Measurements from ENCODE around the gene RRAS2. TPM values are rescaled to one million over a fixed set of nuclear protein-coding genes. Genes with fewer than 3 reads are reported as not detected.

The RRAS2 gene
- total RNA-seq, 1 donor from 2014 or later = 102 TPM

DNA sequence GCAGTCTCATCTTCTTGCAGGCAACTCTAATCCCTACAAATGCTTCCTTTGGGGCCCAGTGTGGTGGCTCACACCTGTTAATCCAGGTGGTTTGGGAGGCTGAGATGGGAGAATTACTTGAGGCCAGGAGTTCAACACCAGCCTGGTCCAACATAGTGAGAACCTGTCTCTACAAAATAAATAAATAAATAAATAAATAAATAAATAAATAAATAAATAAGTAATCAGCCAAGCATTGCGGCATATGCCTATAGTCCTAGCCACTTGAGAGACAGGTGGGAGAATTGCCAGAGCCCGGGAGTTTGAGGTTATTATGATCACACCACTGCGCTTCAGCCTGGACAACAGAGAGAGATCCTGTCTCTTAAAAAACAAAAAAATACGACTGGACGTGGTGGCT is 34.1 kb upstream of the RRAS2 start:
- H3K36me3 ChIP-seq (ENCODE audit: control insufficient read depth, insufficient read depth, low read length) = no peaks in the 10 kb centered on the region
- no peak for DNase-seq (ENCODE audit: low read depth)
- no peaks in the 10 kb centered on the region for H3K27me3 ChIP-seq (ENCODE audit: control insufficient read depth, insufficient read depth, low read length)
- no peak overlapping the region for H3K4me3 ChIP-seq (ENCODE audit: low read depth, low read length)
- no peak for TF ChIP-seq CTCF (IDR thresholded peaks at IDR 0.05; ENCODE audit: insufficient read depth, low read length, poor library complexity, severe bottlenecking)

DNA sequence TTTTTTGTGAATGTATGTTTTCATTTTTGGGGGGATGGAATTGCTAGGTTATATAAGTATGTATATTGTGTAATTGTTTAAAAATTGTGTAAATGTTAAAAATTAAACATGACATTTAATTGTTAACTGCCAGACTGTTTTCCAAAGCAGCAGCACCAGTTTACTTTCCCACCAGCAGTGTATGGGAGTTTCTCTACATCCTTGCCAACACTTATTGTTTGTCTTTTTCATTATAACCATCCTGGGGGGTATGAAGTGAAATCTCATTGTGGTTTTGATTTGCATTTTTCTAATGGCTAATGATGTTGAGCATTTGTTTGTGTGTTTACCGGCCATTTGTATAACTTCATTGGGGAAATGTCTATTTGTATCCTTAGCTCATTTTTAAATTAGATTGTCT is 31.7 kb upstream of the RRAS2 start:
- TF ChIP-seq CTCF (IDR thresholded peaks at IDR 0.05; ENCODE audit: insufficient read depth, low read length, poor library complexity, severe bottlenecking) = no peak
- DNase-seq (ENCODE audit: low read depth) = no peak
- no peaks in the 10 kb centered on the region for H3K27me3 ChIP-seq (ENCODE audit: control insufficient read depth, insufficient read depth, low read length)
- H3K36me3 ChIP-seq (ENCODE audit: control insufficient read depth, insufficient read depth, low read length) = no peaks in the 10 kb centered on the region
- no peak overlapping the region for H3K4me3 ChIP-seq (ENCODE audit: low read depth, low read length)

DNA sequence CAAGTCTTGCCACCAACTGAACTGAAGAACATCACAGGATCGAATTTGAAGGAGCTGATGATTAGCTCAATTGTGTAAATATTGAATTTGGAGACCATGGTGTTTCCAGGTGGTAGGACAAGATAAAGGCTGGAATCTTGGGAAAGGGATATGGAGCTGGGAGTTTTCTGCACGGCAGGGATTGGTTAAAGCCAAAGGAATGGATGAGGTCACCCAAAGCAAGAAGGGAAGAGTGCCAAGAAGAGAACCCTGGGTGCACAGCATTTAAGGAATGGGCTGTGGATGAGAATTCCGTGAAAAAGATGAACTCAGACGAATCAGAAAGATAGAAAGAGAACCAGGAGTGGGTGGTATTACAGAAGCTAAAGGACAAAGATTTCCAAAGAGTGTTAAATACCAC is 29.4 kb upstream of the RRAS2 start:
- no peak for TF ChIP-seq CTCF (IDR thresholded peaks at IDR 0.05; ENCODE audit: insufficient read depth, low read length, poor library complexity, severe bottlenecking)
- H3K27me3 ChIP-seq (ENCODE audit: control insufficient read depth, insufficient read depth, low read length) = no peaks in the 10 kb centered on the region
- no peaks in the 10 kb centered on the region for H3K36me3 ChIP-seq (ENCODE audit: control insufficient read depth, insufficient read depth, low read length)
- no peak for DNase-seq (ENCODE audit: low read depth)
- no peak overlapping the region for H3K4me3 ChIP-seq (ENCODE audit: low read depth, low read length)

GRCh38 chr11:14386895-14387480 is 28.0 kb upstream of the RRAS2 start:
- no peak overlapping the region for H3K4me3 ChIP-seq (ENCODE audit: low read depth, low read length)
- no peak for TF ChIP-seq CTCF (IDR thresholded peaks at IDR 0.05; ENCODE audit: insufficient read depth, low read length, poor library complexity, severe bottlenecking)
- no peaks in the 10 kb centered on the region for H3K27me3 ChIP-seq (ENCODE audit: control insufficient read depth, insufficient read depth, low read length)
- DNase-seq (ENCODE audit: low read depth) = no peak
- no peaks in the 10 kb centered on the region for H3K36me3 ChIP-seq (ENCODE audit: control insufficient read depth, insufficient read depth, low read length)

DNA sequence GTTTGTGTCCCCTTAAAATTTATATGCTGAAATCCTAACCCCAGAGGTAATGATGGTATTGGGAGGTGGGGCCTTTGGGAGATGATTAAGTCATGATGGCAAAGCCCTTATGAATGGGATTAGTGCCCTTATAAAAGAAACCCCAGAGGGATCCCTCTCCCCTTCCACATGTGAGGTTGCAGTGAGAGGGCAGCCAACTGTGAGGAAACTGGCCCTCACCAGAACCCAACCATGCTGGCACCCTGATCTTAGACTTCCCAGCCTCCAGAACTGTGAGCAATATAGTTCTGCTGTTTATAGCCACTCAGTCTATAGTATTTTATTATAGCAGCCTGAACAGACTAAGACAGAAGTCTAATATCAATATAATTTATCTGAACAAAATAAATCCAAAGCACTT is 27.1 kb upstream of the RRAS2 start:
- DNase-seq (ENCODE audit: low read depth) = no peak
- H3K27me3 ChIP-seq (ENCODE audit: control insufficient read depth, insufficient read depth, low read length) = no peaks in the 10 kb centered on the region
- H3K4me3 ChIP-seq (ENCODE audit: low read depth, low read length) = no peak overlapping the region
- no peaks in the 10 kb centered on the region for H3K36me3 ChIP-seq (ENCODE audit: control insufficient read depth, insufficient read depth, low read length)
- no peak for TF ChIP-seq CTCF (IDR thresholded peaks at IDR 0.05; ENCODE audit: insufficient read depth, low read length, poor library complexity, severe bottlenecking)

DNA sequence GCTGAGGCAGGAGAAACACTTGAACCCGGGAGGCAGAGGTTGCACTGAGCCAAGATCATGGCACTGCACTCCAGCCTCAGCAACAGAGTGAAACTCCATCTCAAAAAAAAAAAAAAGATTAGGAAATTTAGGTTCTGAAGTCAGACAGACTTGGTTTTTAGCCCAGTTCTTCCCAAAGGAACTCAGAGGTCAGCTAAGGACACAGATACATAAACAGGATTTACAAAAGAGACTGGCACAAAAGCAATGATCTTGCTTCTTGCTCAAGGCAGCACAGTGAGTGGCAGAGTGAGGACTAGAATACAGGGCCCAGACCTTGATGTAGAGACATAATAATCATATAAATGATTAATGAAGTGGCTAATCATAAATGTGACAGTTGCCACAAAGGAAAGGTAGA is 25.4 kb upstream of the RRAS2 start:
- TF ChIP-seq CTCF (IDR thresholded peaks at IDR 0.05; ENCODE audit: insufficient read depth, low read length, poor library complexity, severe bottlenecking) = no peak

More for the DNA sequence above, 25.4 kb upstream of the RRAS2 start:
- H3K36me3 ChIP-seq (ENCODE audit: control insufficient read depth, insufficient read depth, low read length) = no peaks in the 10 kb centered on the region
- H3K4me3 ChIP-seq (ENCODE audit: low read depth, low read length) = no peak overlapping the region
- H3K27me3 ChIP-seq (ENCODE audit: control insufficient read depth, insufficient read depth, low read length) = no peaks in the 10 kb centered on the region
- DNase-seq (ENCODE audit: low read depth) = no peak

Data from kidney epithelial cell (primary cell).